Common myeloid progenitor, CD34-positive (primary cell): ENCODE data around the gene MRTO4.
"Not testable (repeated sequence)": the region's sequence is repeated elsewhere in the genome, so short reads cannot be mapped to it uniquely, and the experiment has no call there.

Experiments used
- CTCF ChIA-PET: fragments of 350-600 bp; sonication (Branson Sonifier 250); formaldehyde crosslinking; loops from one replicate; lab custom pipeline; 2021; ENCODE audit warnings: antibody characterized with exemption; lab: Charles Lee
- POLR2A ChIA-PET: fragments of 350-600 bp; sonication (Branson Sonifier 250); formaldehyde crosslinking; loops from one replicate; lab custom pipeline; 2021; ENCODE audit warnings: antibody characterized with exemption; lab: Charles Lee
- DNase-seq, 3 donors: peaks; one replicate each; pipeline versions ENCODE4 v3.0.0 to v3.0.0-alpha.2; 2013
- H3K27ac ChIP-seq, 2 experiments: 1 replicate in 1 of 2; 2 replicates in 1 of 2; pipeline ENCODE4 v1.7.0; 2013; ENCODE audit warnings: inconsistent platforms in 2 of 2, low read length in 2 of 2, mild to moderate bottlenecking in 2 of 2, low read depth in 1 of 2, moderate library complexity in 1 of 2; ENCODE audit not compliant: severe bottlenecking in 2 of 2, insufficient read depth in 1 of 2, poor library complexity in 1 of 2
- H3K27me3 ChIP-seq, 5 experiments: replicated peaks in 2 of 5; 1 replicate in 3 of 5; 2 replicates in 2 of 5; pipeline versions ENCODE4 v1.6.1 to v1.7.0; 2013; ENCODE audit warnings: low read length in 4 of 5, mild to moderate bottlenecking in 2 of 5, moderate library complexity in 2 of 5, inconsistent platforms in 1 of 5; ENCODE audit not compliant: insufficient read depth in 5 of 5, control insufficient read depth in 4 of 5
- H3K36me3 ChIP-seq, 4 experiments: 1 replicate in 2 of 4; 2 replicates in 2 of 4; pipeline versions ENCODE4 v1.6.1 to v1.7.0; 2013; ENCODE audit warnings: low read length in 3 of 4, control low read depth in 1 of 4, mild to moderate bottlenecking in 1 of 4; ENCODE audit not compliant: control insufficient read depth in 4 of 4, insufficient read depth in 4 of 4
- H3K4me1 ChIP-seq, 4 experiments: 1 replicate in 3 of 4; 2 replicates in 1 of 4; pipeline versions ENCODE4 v1.6.1 to v1.7.1; 2013; ENCODE audit warnings: low read length in 3 of 4, mild to moderate bottlenecking in 3 of 4, control low read depth in 1 of 4, inconsistent platforms in 1 of 4, moderate library complexity in 1 of 4; ENCODE audit not compliant: control insufficient read depth in 4 of 4, insufficient read depth in 4 of 4; ENCODE audit errors: control extremely low read depth in 1 of 4
- H3K4me3 ChIP-seq, 7 experiments: 1 replicate in 4 of 7; 2 replicates in 3 of 7; pipeline versions ENCODE4 v1.5.1 to v1.7.0; 2013; ENCODE audit warnings: mild to moderate bottlenecking in 7 of 7, low read length in 6 of 7, moderate library complexity in 6 of 7, inconsistent platforms in 2 of 7, low read depth in 2 of 7, control low read depth in 1 of 7; ENCODE audit not compliant: insufficient read depth in 4 of 7, control insufficient read depth in 1 of 7; ENCODE audit errors: extremely low read depth in 1 of 7
- H3K9me3 ChIP-seq, 5 experiments: 1 replicate in 4 of 5; 2 replicates in 1 of 5; pipeline versions ENCODE4 v1.6.1 to v1.7.1; 2013; ENCODE audit warnings: low read length in 4 of 5, mild to moderate bottlenecking in 2 of 5, inconsistent platforms in 1 of 5, low read depth in 1 of 5, moderate library complexity in 1 of 5; ENCODE audit not compliant: control insufficient read depth in 4 of 5, insufficient read depth in 2 of 5; ENCODE audit errors: control extremely low read depth in 1 of 5
- WGBS: methylation state at CpG from one replicate; pipeline ENCODE4 v1.1.5; 2013; ENCODE audit not compliant: insufficient coverage; 5-methylcytosine and 5-hydroxymethylcytosine counted together

The MRTO4 gene

DNA sequence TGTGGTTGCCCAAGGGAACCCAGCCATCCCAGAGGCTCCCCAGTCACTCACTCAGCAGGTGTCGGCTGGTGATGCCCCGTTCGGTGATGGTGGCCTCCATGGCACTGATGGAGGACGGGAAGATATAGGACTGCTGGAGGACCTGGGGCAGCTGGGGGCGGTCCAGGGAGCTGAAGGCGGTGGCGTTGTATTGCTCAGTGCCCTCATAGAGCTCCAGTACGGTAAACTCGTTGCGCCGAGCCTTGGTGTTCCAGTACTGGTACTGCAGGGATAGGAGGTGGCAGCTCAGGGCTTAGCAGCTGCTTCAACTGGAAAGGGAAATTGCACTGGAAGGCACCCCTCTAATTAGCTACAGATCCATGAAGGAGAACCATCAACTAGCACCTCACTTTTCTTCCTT lies 29.0 kb upstream of the MRTO4 start:
- Histone ChIP-seq H3K9me3 (no peaks in the 10 kb centered on the region), H3K27me3 (no peaks in the 10 kb centered on the region), H3K4me3 (no peak overlapping the region), H3K4me1 (no peaks in the 10 kb centered on the region), H3K36me3 (peaks cover 29 to 92% (median 76%) of the 10 kb centered on the region in 4 experiments), H3K27ac (no peak overlapping the region)
- WGBS = 95% methylated on average over 11 of the region's 11 CpGs
- no peak for DNase-seq
- POLR2A ChIA-PET = interaction anchor here (0.6 kb wide), 1 partner anchor 232 kb away, joined by 3 read pairs; no protein-coding TSS in a partner anchor
- CTCF ChIA-PET = interaction anchor here (0.5 to 2.0 kb wide), 5 partner anchors 9 to 57 kb away, joined by 3 to 7 read pairs (median 3); no protein-coding TSS in a partner anchor

DNA sequence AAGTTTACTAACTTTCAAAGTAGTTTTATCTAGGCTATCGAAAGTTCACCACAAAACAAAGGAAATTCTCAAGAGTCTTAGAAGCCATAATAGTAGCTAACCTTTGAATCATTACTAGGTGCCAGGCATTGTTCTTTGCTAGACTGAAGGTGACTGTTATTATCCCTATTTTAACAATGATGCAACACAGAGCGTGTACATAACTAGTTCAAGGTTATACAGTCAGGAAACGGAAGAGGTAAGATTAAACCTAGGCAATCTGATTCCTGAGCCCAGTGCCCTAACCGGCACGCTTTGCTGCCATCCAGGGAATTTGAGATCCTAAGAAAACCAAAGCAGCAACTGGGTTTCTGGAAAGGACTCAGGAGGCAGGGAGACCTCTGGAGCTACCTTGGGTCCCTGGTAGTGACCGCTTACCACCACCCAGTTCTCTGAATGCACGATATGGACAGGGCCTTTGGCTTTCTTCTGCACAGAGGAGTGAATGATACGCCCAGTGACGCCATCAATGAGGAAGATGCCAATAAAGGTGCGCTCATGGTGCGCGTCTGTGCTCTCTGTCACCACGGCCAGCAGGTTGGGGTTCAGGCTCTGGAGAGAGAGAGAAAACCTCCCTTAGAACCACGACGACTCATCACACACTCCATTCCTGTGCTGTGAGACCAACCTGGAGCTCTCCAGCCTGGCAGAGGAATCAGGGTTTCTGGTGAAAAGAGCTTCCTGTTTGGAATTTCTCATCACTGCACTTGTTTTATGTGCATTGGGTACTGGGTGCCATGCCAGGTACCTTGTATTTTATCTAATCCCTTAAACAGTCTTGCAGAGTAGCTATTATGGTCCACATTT lies 28.4 kb upstream of the MRTO4 start:
- no peak for DNase-seq
- Histone ChIP-seq H3K4me3 (no peak overlapping the region), H3K27me3 (no peaks in the 10 kb centered on the region), H3K27ac (no peak overlapping the region), H3K9me3 (no peaks in the 10 kb centered on the region), H3K4me1 (no peaks in the 10 kb centered on the region), H3K36me3 (peaks cover 29 to 90% (median 73%) of the 10 kb centered on the region in 4 experiments)
- 93% methylated on average over 14 of the region's 15 CpGs for WGBS
- ChIA-PET CTCF (interaction anchor here (0.5 to 2.0 kb wide), 4 partner anchors 9 to 22 kb away, joined by 3 to 7 read pairs (median 4); no protein-coding TSS in a partner anchor), POLR2A (interaction anchor here (0.6 to 1.0 kb wide), 2 partner anchors 12 to 231 kb away, joined by 3 read pairs; no protein-coding TSS in a partner anchor)

DNA sequence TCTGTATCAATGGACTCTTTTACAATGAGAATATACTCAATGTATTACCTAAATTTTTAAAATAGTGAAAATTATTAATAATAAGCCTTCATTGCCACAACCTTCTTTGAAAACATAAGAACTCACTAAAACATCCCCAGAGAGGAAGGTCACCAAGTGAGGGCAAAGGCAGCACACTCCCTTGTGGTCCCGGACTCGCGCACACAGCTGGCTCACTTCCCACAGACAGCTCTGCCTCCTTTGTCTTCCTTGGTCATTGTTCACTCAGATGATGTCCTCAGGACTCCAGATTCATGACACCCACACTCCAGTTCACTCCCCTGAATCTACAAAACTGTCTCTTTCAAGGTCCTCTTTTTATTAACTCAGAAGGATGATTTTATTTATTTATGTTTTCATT lies 22.4 kb upstream of the MRTO4 start:
- Histone ChIP-seq H3K4me1 (no peaks in the 10 kb centered on the region), H3K9me3 (no peaks in the 10 kb centered on the region), H3K27me3 (no peaks in the 10 kb centered on the region), H3K4me3 (no peak overlapping the region), H3K36me3 (peaks cover 20 to 90% (median 66%) of the 10 kb centered on the region in 4 experiments), H3K27ac (no peak overlapping the region)
- no peak for DNase-seq
- POLR2A ChIA-PET = no interaction called here
- 100% methylated on average over 3 of the region's 3 CpGs for WGBS
- CTCF ChIA-PET = interaction anchor here (0.8 kb wide), 1 partner anchor 9 kb away, joined by 3 read pairs; no protein-coding TSS in a partner anchor

DNA sequence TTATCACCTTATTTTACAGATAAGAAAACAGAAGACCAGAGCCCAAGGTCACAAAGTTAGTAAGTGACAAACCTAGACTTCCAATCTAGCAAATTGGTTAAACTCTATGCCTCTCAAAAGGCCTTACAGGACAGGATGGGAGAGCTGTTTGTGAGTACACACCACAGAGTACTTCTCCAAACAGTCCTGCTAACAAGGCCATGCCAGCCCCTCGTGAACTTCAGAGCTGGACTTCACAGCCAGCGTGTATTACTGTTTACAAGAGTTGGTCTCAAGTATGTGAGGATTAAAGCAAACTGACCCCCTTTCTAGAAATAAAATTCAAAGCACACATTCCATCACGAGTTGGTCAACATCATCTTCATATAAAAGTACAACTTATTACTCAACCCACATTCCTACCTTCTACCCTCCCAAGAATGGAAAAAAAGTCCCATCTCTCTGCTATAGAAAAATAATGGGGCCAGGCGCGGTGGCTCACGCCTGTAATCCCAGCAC lies 21.7 kb upstream of the MRTO4 start:
- H3K36me3 ChIP-seq = peaks cover 14 to 87% (median 66%) of the 10 kb centered on the region in 4 experiments

GRCh38 chr1:19231736-19232523 lies 19.7 kb upstream of the MRTO4 start:
- not testable (repeated sequence) for H3K27ac ChIP-seq, DNase-seq, H3K4me3 ChIP-seq, H3K4me1 ChIP-seq, H3K27me3 ChIP-seq, H3K9me3 ChIP-seq
- CTCF ChIA-PET = interaction anchor here (1.7 to 2.4 kb wide), 2 partner anchors 9 to 70 kb away, joined by 4 to 6 read pairs; no protein-coding TSS in a partner anchor
- POLR2A ChIA-PET = interaction anchor here (1.6 kb wide), 1 partner anchor 19 kb away, joined by 3 read pairs; the partner anchor contains the start of genes EMC1 and MRTO4
- H3K36me3 ChIP-seq = peaks cover 13 to 78% (median 63%) of the 10 kb centered on the region in 4 experiments
- WGBS = 95% methylated on average over 13 of the region's 16 CpGs

More for the DNA sequence above, 21.7 kb upstream of the MRTO4 start:
- no peak overlapping the region for H3K27ac ChIP-seq
- POLR2A ChIA-PET = no interaction called here
- no peaks in the 10 kb centered on the region for H3K4me1 ChIP-seq
- no peaks in the 10 kb centered on the region for H3K27me3 ChIP-seq
- no peaks in the 10 kb centered on the region for H3K9me3 ChIP-seq
- 96% methylated on average over 5 of the region's 6 CpGs for WGBS
- no peak for DNase-seq
- CTCF ChIA-PET = interaction anchor here (0.8 kb wide), 1 partner anchor 9 kb away, joined by 3 read pairs; no protein-coding TSS in a partner anchor
- H3K4me3 ChIP-seq = no peak overlapping the region

GRCh38 chr1:19232524-19232846 lies 19.1 kb upstream of the MRTO4 start:
- DNase-seq = peak in 1 of 3 donors; percentile 4
- Histone ChIP-seq H3K9me3 (no peaks in the 10 kb centered on the region), H3K36me3 (peaks cover 17 to 79% (median 64%) of the 10 kb centered on the region in 4 experiments), H3K4me3 (no peak overlapping the region), H3K4me1 (no peaks in the 10 kb centered on the region), H3K27me3 (no peaks in the 10 kb centered on the region), H3K27ac (no peak overlapping the region)
- ChIA-PET CTCF (interaction anchor here (1.7 to 2.4 kb wide), 2 partner anchors 10 to 71 kb away, joined by 4 to 6 read pairs; no protein-coding TSS in a partner anchor), POLR2A (interaction anchor here (1.6 kb wide), 1 partner anchor 19 kb away, joined by 3 read pairs; the partner anchor contains the start of genes EMC1 and MRTO4)
